Skeletal muscle tissue (tissue), 4 donors: ENCODE measurements around the gene APH1B. TPM values are rescaled to one million over a fixed set of nuclear protein-coding genes. Genes with fewer than 3 reads are reported as not detected.

Experiments
- H3K27ac ChIP-seq: one replicate; pipeline ENCODE4 v1.7.0; 2013; ENCODE audit warnings: mild to moderate bottlenecking, low read depth, low read length, inconsistent platforms
- H3K27me3 ChIP-seq, 3 donors: one replicate each; pipeline ENCODE4 v1.7.0; 2013; ENCODE audit warnings: low read length in 3 of 3; ENCODE audit not compliant: control insufficient read depth in 3 of 3, insufficient read depth in 3 of 3
- H3K36me3 ChIP-seq, 3 donors: one replicate each; pipeline ENCODE4 v1.7.0; 2013; ENCODE audit warnings: low read length in 3 of 3; ENCODE audit not compliant: control insufficient read depth in 3 of 3, insufficient read depth in 3 of 3
- H3K4me1 ChIP-seq, 3 donors: one replicate each; pipeline ENCODE4 v1.7.0; 2013; ENCODE audit warnings: low read length in 3 of 3, mild to moderate bottlenecking in 3 of 3; ENCODE audit not compliant: control insufficient read depth in 3 of 3, insufficient read depth in 3 of 3
- H3K4me3 ChIP-seq, 3 donors: one replicate each; pipeline ENCODE4 v1.7.0; 2013; ENCODE audit warnings: low read length in 3 of 3
- H3K9ac ChIP-seq, 3 donors: one replicate each; pipeline ENCODE4 v1.7.0; 2013; ENCODE audit warnings: low read length in 3 of 3, mild to moderate bottlenecking in 3 of 3, moderate library complexity in 2 of 3, low read depth in 1 of 3
- H3K9me3 ChIP-seq, 3 donors: one replicate each; pipeline ENCODE4 v1.7.0; 2013; ENCODE audit warnings: low read length in 3 of 3; ENCODE audit not compliant: control insufficient read depth in 3 of 3
- total RNA-seq: library from RNA; depleted of rRNA; stranded (reverse); fragments of >200 nt; gene quantifications from one replicate; pipeline ENCODE4 v1.2.3, GENCODE V29; 2014
- donor health status: Osteomylitis.

The APH1B gene
- total RNA-seq, 1 donor from 2014 or later, result 15.1 TPM

GRCh38 chr15:63251701-63252100, 25.7 kb upstream of the APH1B start:
- Histone ChIP-seq H3K4me1 (peaks cover 0 to 5% (median 0%) of the 10 kb centered on the region in 3 donors), H3K36me3 (peaks cover 0 to 8% (median 4%) of the 10 kb centered on the region in 3 donors), H3K27me3 (no peaks in the 10 kb centered on the region), H3K27ac (no peak overlapping the region), H3K4me3 (no peak overlapping the region), H3K9me3 (no peaks in the 10 kb centered on the region), H3K9ac (no peak overlapping the region)

GRCh38 chr15:63252292-63252691, 25.1 kb upstream of the APH1B start:
- Histone ChIP-seq H3K36me3 (peaks cover 0 to 8% (median 4%) of the 10 kb centered on the region in 3 donors), H3K4me1 (peaks cover 0 to 1% (median 0%) of the 10 kb centered on the region in 3 donors), H3K27ac (no peak overlapping the region), H3K9me3 (no peaks in the 10 kb centered on the region), H3K27me3 (no peaks in the 10 kb centered on the region), H3K4me3 (no peak overlapping the region), H3K9ac (no peak overlapping the region)

DNA sequence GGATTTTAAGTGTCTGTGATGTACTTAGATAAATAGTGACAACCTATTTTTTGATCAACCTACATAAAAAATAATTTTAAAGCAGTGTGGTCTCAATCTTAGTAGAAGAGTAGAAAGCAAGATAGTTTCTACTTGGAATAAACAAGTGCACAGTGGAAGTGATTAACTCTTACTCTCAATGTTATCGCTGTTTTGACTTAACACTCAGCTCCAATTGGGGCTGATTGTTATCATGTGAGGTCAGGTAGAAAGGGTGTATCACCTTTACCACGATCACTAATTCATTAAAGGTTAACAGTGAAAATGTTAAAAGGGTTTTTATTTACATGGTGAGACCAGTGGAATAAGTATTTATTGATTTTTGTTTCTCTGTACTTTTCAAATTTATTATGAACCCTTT, 22.4 kb upstream of the APH1B start:
- no peak overlapping the region for H3K9ac ChIP-seq
- no peaks in the 10 kb centered on the region for H3K4me1 ChIP-seq
- H3K36me3 ChIP-seq, result peaks cover under 1 to 11% (median 4%) of the 10 kb centered on the region in 3 donors
- H3K27me3 ChIP-seq, result no peaks in the 10 kb centered on the region
- H3K9me3 ChIP-seq, result no peaks in the 10 kb centered on the region
- H3K4me3 ChIP-seq, result no peak overlapping the region
- no peak overlapping the region for H3K27ac ChIP-seq

GRCh38 chr15:63255489-63255990, 21.9 kb upstream of the APH1B start:
- Histone ChIP-seq H3K4me3 (no peak overlapping the region), H3K36me3 (peaks cover 2 to 8% (median 4%) of the 10 kb centered on the region in 3 donors), H3K27ac (no peak overlapping the region), H3K27me3 (no peaks in the 10 kb centered on the region), H3K9me3 (no peaks in the 10 kb centered on the region), H3K9ac (no peak overlapping the region), H3K4me1 (no peaks in the 10 kb centered on the region)

GRCh38 chr15:63256433-63257274, 20.8 kb upstream of the APH1B start:
- Histone ChIP-seq H3K9me3 (no peaks in the 10 kb centered on the region), H3K27me3 (no peaks in the 10 kb centered on the region), H3K36me3 (peaks cover 0 to 5% (median 4%) of the 10 kb centered on the region in 3 donors), H3K4me1 (no peaks in the 10 kb centered on the region), H3K9ac (no peak overlapping the region), H3K4me3 (no peak overlapping the region), H3K27ac (no peak overlapping the region)

- Histone ChIP-seq H3K36me3 (peaks cover 2 to 9% (median 7%) of the 10 kb centered on the region in 3 donors), H3K27me3 (no peaks in the 10 kb centered on the region), H3K9me3 (no peaks in the 10 kb centered on the region), H3K27ac (no peak overlapping the region), H3K4me3 (no peak overlapping the region), H3K9ac (no peak overlapping the region), H3K4me1 (no peaks in the 10 kb centered on the region)
Observed at GRCh38 chr15:63258658-63259057, 18.7 kb upstream of the APH1B start.

GRCh38 chr15:63260791-63261190, 16.6 kb upstream of the APH1B start:
- Histone ChIP-seq H3K36me3 (peaks cover 2 to 13% (median 9%) of the 10 kb centered on the region in 3 donors), H3K4me3 (no peak overlapping the region)

DNA sequence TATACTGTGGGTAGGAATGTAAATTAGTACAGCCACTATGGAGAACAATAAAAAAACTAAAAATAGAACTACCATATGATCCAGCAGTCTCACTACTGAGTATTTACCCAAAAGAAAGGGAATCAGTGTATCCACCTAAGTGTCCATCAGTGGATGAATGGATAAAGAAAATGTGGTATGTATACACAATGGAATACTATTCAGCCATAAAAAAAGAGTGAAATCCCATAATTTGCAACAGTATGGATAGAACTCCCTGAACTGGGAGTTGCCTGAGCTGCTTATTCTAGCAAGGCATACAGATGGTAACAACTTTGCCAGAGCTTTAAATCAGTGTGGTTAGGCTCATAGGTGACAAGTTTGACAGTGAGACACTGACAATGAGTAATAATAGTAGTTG, 16.1 kb upstream of the APH1B start:
- Histone ChIP-seq H3K27ac (no peak overlapping the region), H3K9me3 (no peaks in the 10 kb centered on the region), H3K27me3 (no peaks in the 10 kb centered on the region), H3K4me3 (no peak overlapping the region), H3K4me1 (no peaks in the 10 kb centered on the region), H3K9ac (no peak overlapping the region), H3K36me3 (peaks cover 2 to 13% (median 9%) of the 10 kb centered on the region in 3 donors)

More at GRCh38 chr15:63260791-63261190, 16.6 kb upstream of the APH1B start:
- no peak overlapping the region for H3K27ac ChIP-seq
- no peaks in the 10 kb centered on the region for H3K4me1 ChIP-seq
- H3K9ac ChIP-seq, result no peak overlapping the region
- no peaks in the 10 kb centered on the region for H3K9me3 ChIP-seq
- H3K27me3 ChIP-seq, result no peaks in the 10 kb centered on the region

DNA sequence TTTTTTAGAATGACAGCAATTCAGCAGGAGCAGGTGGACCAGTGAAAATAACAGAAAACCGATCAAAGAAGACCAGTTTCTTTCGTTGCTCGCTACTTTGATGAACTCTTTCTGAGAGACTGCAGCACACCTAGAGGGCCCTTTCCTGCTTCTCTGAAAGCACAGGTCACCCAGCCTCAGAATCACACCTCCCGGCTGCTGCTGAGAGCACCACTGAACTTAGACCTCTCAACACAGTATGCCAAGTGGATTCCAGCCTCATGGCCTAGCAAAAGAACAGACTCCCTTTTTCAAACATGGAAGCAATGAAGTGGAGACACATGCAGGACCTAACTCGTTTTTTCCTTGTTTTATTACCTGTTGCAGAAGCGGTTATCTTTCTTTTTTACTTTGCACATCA, 13.9 kb upstream of the APH1B start:
- Histone ChIP-seq H3K27me3 (no peaks in the 10 kb centered on the region), H3K4me1 (no peaks in the 10 kb centered on the region), H3K4me3 (no peak overlapping the region), H3K36me3 (peaks cover 2 to 12% (median 9%) of the 10 kb centered on the region in 3 donors), H3K9ac (no peak overlapping the region), H3K27ac (no peak overlapping the region), H3K9me3 (no peaks in the 10 kb centered on the region)

DNA sequence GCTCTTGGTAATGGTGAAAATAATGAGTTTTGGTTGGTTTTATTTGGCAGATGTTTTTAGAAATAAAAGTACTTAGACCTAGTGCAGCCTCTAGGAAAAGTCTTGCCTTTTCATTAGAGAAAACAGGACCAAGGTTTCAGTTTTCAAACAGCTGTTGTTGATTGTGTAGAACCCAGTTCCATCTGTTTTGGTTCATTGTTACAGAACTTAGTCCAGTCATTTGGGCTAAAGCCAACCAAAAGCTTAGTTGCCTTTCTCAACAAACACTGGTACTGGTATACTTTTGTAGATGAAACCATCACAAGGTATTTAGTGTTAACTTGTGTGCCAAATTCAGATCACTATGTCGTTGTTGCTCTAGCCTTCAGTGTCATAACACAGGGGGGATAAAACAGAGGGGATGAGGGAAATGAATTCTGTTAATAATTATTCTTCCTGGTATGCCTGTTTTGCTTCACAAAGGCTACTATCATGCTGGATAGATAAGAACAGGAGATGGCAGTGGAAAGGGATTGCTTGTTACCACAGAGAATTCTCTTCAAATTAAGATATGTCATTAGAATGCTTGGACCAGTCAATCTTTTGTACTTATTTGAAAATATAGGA, 12.6 kb upstream of the APH1B start:
- Histone ChIP-seq H3K36me3 (peaks cover 2 to 12% (median 9%) of the 10 kb centered on the region in 3 donors), H3K27me3 (no peaks in the 10 kb centered on the region), H3K27ac (no peak overlapping the region), H3K9ac (no peak overlapping the region), H3K4me1 (no peaks in the 10 kb centered on the region), H3K9me3 (no peaks in the 10 kb centered on the region), H3K4me3 (no peak overlapping the region)
